H1 (cell line): ENCODE results near the gene CERS1. TPM values are rescaled to one million over a fixed set of nuclear protein-coding genes. Genes with fewer than 3 reads are reported as not detected.
A peak's percentile ranks its signal among the peaks of the same experiment; 100 is the strongest.

ENCODE experiments used
- CTCF ChIA-PET: fragments of 300-600 bp; sonication (Branson Sonifier 250); formaldehyde crosslinking; loops from one replicate; lab custom pipeline; 2021; ENCODE audit not compliant: partially characterized antibody; lab: Charles Lee
- POLR2A ChIA-PET: fragments of 300-600 bp; sonication (Branson Sonifier 250); formaldehyde crosslinking; loops from one replicate; lab custom pipeline; 2021; ENCODE audit warnings: inconsistent platforms; ENCODE audit not compliant: partially characterized antibody; lab: Charles Lee
- DNase-seq, 2 experiments: peaks; one replicate each; pipeline versions ENCODE4 v3.0.0 to v3.0.0-alpha.2; 2010 to 2022; ENCODE audit warnings: low spot score in 2 of 2, low read depth in 1 of 2, mixed read lengths in 1 of 2
- FAIRE-seq: peaks from 2 replicates; lab custom pipeline; 2011; peaks lifted over from hg19 to GRCh38; lab: Jason Lieb, UNC
- H2AFZ ChIP-seq: 2 replicates; pipeline ENCODE4 v1.8.1; 2012; ENCODE audit warnings: low read length, inconsistent platforms
- H2AK5ac ChIP-seq: 2 replicates; pipeline ENCODE4 v1.6.1; 2013; ENCODE audit warnings: low read depth, low read length
- H2BK120ac ChIP-seq: replicated peaks from 2 replicates; pipeline ENCODE3; 2013; ENCODE audit warnings: low read depth, low read length, inconsistent platforms
- H2BK12ac ChIP-seq: 2 replicates; pipeline ENCODE4 v1.6.1; 2013; ENCODE audit warnings: low read depth, low read length
- H2BK15ac ChIP-seq: 2 replicates; pipeline ENCODE4 v1.6.1; 2013; ENCODE audit warnings: low read length
- H2BK20ac ChIP-seq: 2 replicates; pipeline ENCODE4 v1.6.1; 2013; ENCODE audit warnings: low read length
- H2BK5ac ChIP-seq: 2 replicates; pipeline ENCODE4 v1.6.1; 2013; ENCODE audit warnings: low read depth, low read length
- H3K14ac ChIP-seq: 2 replicates; pipeline ENCODE4 v1.6.1; 2013; ENCODE audit warnings: inconsistent platforms; ENCODE audit not compliant: insufficient read length
- H3K18ac ChIP-seq: 2 replicates; pipeline ENCODE4 v1.6.1; 2013; ENCODE audit warnings: low read length; ENCODE audit errors: extremely low read depth
- H3K23ac ChIP-seq: 2 replicates; pipeline ENCODE4 v1.6.1; 2013; ENCODE audit warnings: inconsistent platforms; ENCODE audit not compliant: insufficient read length
- H3K23me2 ChIP-seq: 2 replicates; pipeline ENCODE4 v1.6.1; 2013; ENCODE audit warnings: low read depth, low read length
- H3K27ac ChIP-seq: 2 replicates; pipeline ENCODE4 v1.6.1; 2011; ENCODE audit warnings: low read depth, low read length, inconsistent platforms
- H3K27me3 ChIP-seq, 4 experiments: replicated peaks in 1 of 4; 1 replicate in 1 of 4; 2 replicates in 3 of 4; pipeline versions ENCODE4 v1.6.1 to v1.8.1; 2011 to 2013; ENCODE audit warnings: low read length in 3 of 4, mild to moderate bottlenecking in 3 of 4, inconsistent platforms in 2 of 4, mixed read lengths in 2 of 4, moderate library complexity in 1 of 4; ENCODE audit not compliant: control insufficient read depth in 3 of 4, insufficient read depth in 3 of 4; ENCODE audit errors: extremely low read depth in 1 of 4
- H3K36me3 ChIP-seq, 4 experiments: 2 replicates each; pipeline versions ENCODE4 v1.6.1 to v1.8.1; 2011 to 2013; ENCODE audit warnings: mild to moderate bottlenecking in 4 of 4, low read length in 3 of 4, moderate library complexity in 2 of 4, control low read depth in 1 of 4, inconsistent platforms in 1 of 4; ENCODE audit not compliant: insufficient read depth in 4 of 4, control insufficient read depth in 2 of 4
- H3K4ac ChIP-seq: replicated peaks from 2 replicates; pipeline ENCODE3; 2013; ENCODE audit warnings: low read length, low read depth, mixed read lengths, inconsistent platforms; ENCODE audit not compliant: insufficient read length
- H3K4me1 ChIP-seq, 4 experiments: replicated peaks in 1 of 4; 1 replicate in 1 of 4; 2 replicates in 3 of 4; pipeline versions ENCODE4 v1.6.1 to v1.8.1; 2011 to 2013; ENCODE audit warnings: low read length in 3 of 4, inconsistent platforms in 2 of 4, mixed read lengths in 1 of 4; ENCODE audit not compliant: insufficient read depth in 4 of 4, control insufficient read depth in 3 of 4
- H3K4me2 ChIP-seq, 2 experiments: 2 replicates each; pipeline versions ENCODE4 v1.6.1 to v1.8.1; 2011 to 2013; ENCODE audit warnings: low read depth in 2 of 2, low read length in 2 of 2, control low read depth in 1 of 2, inconsistent platforms in 1 of 2, mild to moderate bottlenecking in 1 of 2; ENCODE audit not compliant: insufficient read depth in 1 of 2
- H3K4me3 ChIP-seq, 4 experiments: fragments of 200-600, 300-600 bp in 1 of 4; sonication (generic), shearing (Covaris generic), sonication (Bioruptor Twin) in 1 of 4; 2 replicates each; pipeline versions ENCODE4 v1.5.1 to v1.8.1; 2011 to 2016; ENCODE audit warnings: low read length in 4 of 4, low read depth in 3 of 4, control low read depth in 2 of 4, inconsistent platforms in 2 of 4, mild to moderate bottlenecking in 2 of 4, mixed read lengths in 1 of 4, moderate library complexity in 1 of 4; ENCODE audit not compliant: insufficient read depth in 2 of 4; ENCODE audit errors: extremely low read depth in 1 of 4
- H3K56ac ChIP-seq: replicated peaks from 2 replicates; pipeline ENCODE3; 2013; ENCODE audit warnings: low read depth, mild to moderate bottlenecking, mixed read lengths, low read length, inconsistent platforms; ENCODE audit not compliant: insufficient read length
- H3K79me1 ChIP-seq: 2 replicates; pipeline ENCODE4 v1.6.1; 2013; ENCODE audit warnings: low read depth, low read length, control low read depth
- H3K79me2 ChIP-seq, 2 experiments: 2 replicates each; pipeline versions ENCODE4 v1.6.1 to v1.8.1; 2012 to 2013; ENCODE audit warnings: low read length in 2 of 2, mild to moderate bottlenecking in 2 of 2, inconsistent platforms in 1 of 2; ENCODE audit not compliant: insufficient read depth in 2 of 2, control insufficient read depth in 1 of 2
- H3K9ac ChIP-seq, 4 experiments: replicated peaks in 1 of 4; 1 replicate in 1 of 4; 2 replicates in 3 of 4; pipeline versions ENCODE4 v1.6.1 to v1.8.1; 2011 to 2013; ENCODE audit warnings: low read depth in 3 of 4, low read length in 3 of 4, control low read depth in 2 of 4, mild to moderate bottlenecking in 2 of 4, moderate library complexity in 2 of 4, inconsistent platforms in 1 of 4; ENCODE audit errors: extremely low read depth in 1 of 4
- H3K9me3 ChIP-seq, 2 experiments: 2 replicates each; pipeline versions ENCODE4 v1.6.1 to v1.8.1; 2012 to 2013; ENCODE audit warnings: mild to moderate bottlenecking in 2 of 2, moderate library complexity in 2 of 2, control low read depth in 1 of 2, inconsistent platforms in 1 of 2, low read depth in 1 of 2, low read length in 1 of 2, mixed read lengths in 1 of 2; ENCODE audit not compliant: insufficient read depth in 2 of 2
- H4K20me1 ChIP-seq, 2 experiments: replicated peaks in 1 of 2; 2 replicates each; pipeline versions ENCODE3 to v1.8.1; 2011 to 2013; ENCODE audit warnings: inconsistent platforms in 2 of 2, low read length in 2 of 2, mild to moderate bottlenecking in 1 of 2; ENCODE audit not compliant: insufficient read depth in 2 of 2, control insufficient read depth in 1 of 2
- H4K5ac ChIP-seq: 2 replicates; pipeline ENCODE4 v1.6.1; 2013; ENCODE audit warnings: low read length, low read depth, mixed read lengths, inconsistent platforms; ENCODE audit not compliant: insufficient read length
- H4K8ac ChIP-seq: 2 replicates; pipeline ENCODE4 v1.8.0; 2013; ENCODE audit warnings: mild to moderate bottlenecking, moderate library complexity, low read length, inconsistent platforms; ENCODE audit not compliant: insufficient read depth; ENCODE audit errors: extremely low read depth
- H4K91ac ChIP-seq: replicated peaks from 2 replicates; pipeline ENCODE3; 2013; ENCODE audit warnings: low read length, mixed read lengths, inconsistent platforms; ENCODE audit not compliant: insufficient read length
- BCL11A ChIP-seq, 2 experiments: IDR thresholded peaks; one replicate each; pipeline ENCODE4 v1.6.1; 2011; ENCODE audit warnings: low read depth in 2 of 2, low read length in 2 of 2, mild to moderate bottlenecking in 2 of 2
- EZH2 ChIP-seq: fragments of 200-600 bp; sonication (generic); IDR thresholded peaks from 2 replicates; pipeline ENCODE4 v1.7.1; 2012; ENCODE audit warnings: low read depth, mild to moderate bottlenecking, moderate library complexity, low read length, inconsistent platforms; ENCODE audit not compliant: severe bottlenecking
- KDM1A ChIP-seq: fragments of 200-600, 300-600 bp; sonication (generic); IDR thresholded peaks from 2 replicates; pipeline ENCODE4 v1.7.1; 2016; ENCODE audit warnings: mild to moderate bottlenecking, low read length, borderline replicate concordance
- POU5F1 ChIP-seq: IDR thresholded peaks from 2 replicates; pipeline ENCODE4 v1.6.1; 2011; ENCODE audit warnings: low read depth, mild to moderate bottlenecking, low read length, moderate library complexity
- whole genome bisulfite sequencing, 2 experiments: shearing (Covaris generic) in 1 of 2; methylation state at CpG; one replicate each; pipeline versions ENCODE4 v1.1.6 to v1.1.7; 2013 to 2015; ENCODE audit warnings: low lambda C conversion rate in 2 of 2, mixed read lengths in 2 of 2, inconsistent platforms in 1 of 2, low coverage in 1 of 2, missing lambda C conversion rate in 1 of 2; ENCODE audit not compliant: insufficient replicate concordance in 2 of 2, insufficient coverage in 1 of 2, insufficient read length in 1 of 2; ENCODE audit errors: extremely low coverage in 1 of 2, missing lambda C conversion rate in 1 of 2; 5-methylcytosine and 5-hydroxymethylcytosine counted together
- polyA plus RNA-seq, 7 experiments: library from polyadenylated mRNA; depleted of rRNA in 3 of 7; stranded (reverse) in 5 of 7; unstranded in 2 of 7; fragments of >200 nt in 5 of 7; fragments of 200-250 nt in 2 of 7; gene quantifications; 1 replicate in 5 of 7; 2 replicates in 1 of 7; 4 replicates in 1 of 7; pipeline versions ENCODE4 v1.2.1 to v1.2.3, GENCODE V29; 2011 to 2013; ENCODE audit warnings: missing spikeins in 2 of 7, mixed read lengths in 2 of 7
- total RNA-seq: library from RNA; stranded (reverse); fragmentation: NEBNext Ultra II Directional; extraction: Animal tissue kit (Norgen Biotek cat#: 25700); gene quantifications from 2 replicates; pipeline ENCODE4 v1.2.1, GENCODE V29; 2021

The CERS1 gene
- total and polyA plus RNA-seq, 2 of the 8 experiments (the other 6 are each of a cell fraction or from before 2014, with no cell fraction given): 18.6 to 51.0 TPM

GRCh38 chr19:18886972-18887371, 9.0 kb downstream of the CERS1 start:
- ChIA-PET CTCF (no interaction called here), POLR2A (interaction anchor here (0.8 to 1.4 kb wide), 3 partner anchors 10 to 88 kb away, joined by 3 to 5 read pairs (median 4); no protein-coding TSS in a partner anchor)
- Histone ChIP-seq H3K56ac (no peak overlapping the region), H2BK12ac (no peak overlapping the region), H3K9ac (no peak overlapping the region), H3K36me3 (peaks cover 0 to 5% (median 1%) of the 10 kb centered on the region in 4 experiments; a peak in 2 of 8 replicates), H4K5ac (no peak overlapping the region), H2BK15ac (no peak overlapping the region), H3K27me3 (no peaks in the 10 kb centered on the region), H3K23me2 (no peaks in the 10 kb centered on the region), H3K79me1 (0 out of 2 replicates have a peak, but pooled peaks cover 2% of the 10 kb centered on the region), H3K23ac (no peak overlapping the region), H3K14ac (no peak overlapping the region), H2BK20ac (no peak overlapping the region), H3K79me2 (no peaks in the 10 kb centered on the region), H3K4me3 (no peak overlapping the region), H3K27ac (no peak overlapping the region), H3K18ac (no peak overlapping the region), H2AFZ (no peak overlapping the region), H2AK5ac (no peak overlapping the region), H4K8ac (no peak overlapping the region), H2BK120ac (no peak overlapping the region), H2BK5ac (no peak overlapping the region), H3K4me1 (no peaks in the 10 kb centered on the region), H3K4me2 (no peak overlapping the region), H3K4ac (no peak overlapping the region), H4K91ac (no peak overlapping the region), H3K9me3 (no peaks in the 10 kb centered on the region), H4K20me1 (peaks cover 0 to 13% of the 10 kb centered on the region in 2 experiments)
- TF ChIP-seq BCL11A (IDR thresholded peaks at IDR 0.05; ENCODE audit: low read depth in 2 of 2, low read length in 2 of 2): no peak
- TF ChIP-seq POU5F1: no peak
- peak; percentile 86 for TF ChIP-seq KDM1A
- no peak for TF ChIP-seq EZH2
- 88% methylated on average over 4 of the region's 4 CpGs; no CpG with 5 or more reads in 1 of the 2 experiments for WGBS, 2 experiments
- DNase-seq (no peak), FAIRE-seq (no peak)
